Measurements from ENCODE around the gene CEP170B.
"Not testable (repeated sequence)": the region's sequence is repeated elsewhere in the genome, so short reads cannot be mapped to it uniquely, and the experiment has no call there.

The CEP170B gene

DNA sequence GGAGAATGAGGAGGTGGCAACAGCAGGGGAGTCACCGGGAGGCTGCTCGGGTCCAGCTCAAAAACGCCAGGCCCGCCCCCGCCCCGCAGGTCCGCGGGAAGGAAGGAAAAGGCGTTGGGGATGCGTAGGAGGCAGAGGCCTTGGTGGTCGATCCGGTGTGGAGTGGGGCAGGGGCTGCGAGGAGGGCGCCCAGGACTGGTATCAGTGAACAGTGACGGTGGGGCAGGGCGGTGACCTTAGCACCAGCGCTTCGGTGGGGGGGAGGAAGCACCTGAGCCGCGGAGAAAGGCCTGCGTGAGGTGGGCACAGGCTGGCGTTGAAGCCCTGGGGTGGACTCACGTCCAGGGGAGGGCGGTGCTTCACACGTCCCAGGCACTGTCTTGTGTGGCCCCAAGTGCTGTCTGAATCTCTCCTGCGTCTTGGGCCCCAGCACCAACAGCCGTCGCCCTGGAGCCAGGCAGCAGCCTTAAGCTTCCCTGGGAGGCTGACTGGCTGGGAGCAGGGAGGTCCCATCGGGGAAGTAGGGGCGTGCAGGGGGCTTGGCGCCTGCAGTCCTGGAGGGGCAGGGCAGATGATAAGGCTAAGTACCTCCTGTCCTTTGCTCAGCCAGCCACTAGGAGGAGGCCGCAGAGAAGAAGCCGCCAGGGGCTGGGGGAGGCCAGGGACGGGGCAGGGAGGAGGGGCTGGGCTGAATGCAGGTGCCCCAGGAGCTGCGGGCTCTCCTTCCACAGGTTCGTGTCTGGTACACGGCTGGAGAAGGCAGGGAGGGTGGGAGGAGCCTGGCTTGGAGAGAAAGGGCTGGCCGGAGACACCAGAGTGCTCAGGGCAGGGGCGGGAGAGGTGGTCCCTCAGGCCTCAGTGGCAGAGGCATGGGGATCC lies 37.7 kb upstream of the CEP170B start:
- no peaks in the 10 kb centered on the region for H3K36me3 Mint-ChIP-seq (ENCODE audit: low read depth)
- peaks cover 19% of the 10 kb centered on the region for H3K4me1 Mint-ChIP-seq (ENCODE audit: low read depth)
- DNase-seq, result peak; percentile 73
- H3K9me3 Mint-ChIP-seq, result peaks cover 6% of the 10 kb centered on the region
- H3K27me3 Mint-ChIP-seq, result peaks cover 23% of the 10 kb centered on the region
- no peak overlapping the region for H3K27ac Mint-ChIP-seq
- peak overlapping the region; percentile 71 for H3K4me3 Mint-ChIP-seq

GRCh38 chr14:104830781-104831180 lies 34.3 kb upstream of the CEP170B start:
- no peaks in the 10 kb centered on the region for H3K9me3 Mint-ChIP-seq
- peaks cover 14% of the 10 kb centered on the region for H3K4me1 Mint-ChIP-seq (ENCODE audit: low read depth)
- DNase-seq, result no peak
- no peaks in the 10 kb centered on the region for H3K36me3 Mint-ChIP-seq (ENCODE audit: low read depth)
- no peak overlapping the region for H3K4me3 Mint-ChIP-seq
- no peak overlapping the region for H3K27ac Mint-ChIP-seq
- H3K27me3 Mint-ChIP-seq, result peaks cover 12% of the 10 kb centered on the region

DNA sequence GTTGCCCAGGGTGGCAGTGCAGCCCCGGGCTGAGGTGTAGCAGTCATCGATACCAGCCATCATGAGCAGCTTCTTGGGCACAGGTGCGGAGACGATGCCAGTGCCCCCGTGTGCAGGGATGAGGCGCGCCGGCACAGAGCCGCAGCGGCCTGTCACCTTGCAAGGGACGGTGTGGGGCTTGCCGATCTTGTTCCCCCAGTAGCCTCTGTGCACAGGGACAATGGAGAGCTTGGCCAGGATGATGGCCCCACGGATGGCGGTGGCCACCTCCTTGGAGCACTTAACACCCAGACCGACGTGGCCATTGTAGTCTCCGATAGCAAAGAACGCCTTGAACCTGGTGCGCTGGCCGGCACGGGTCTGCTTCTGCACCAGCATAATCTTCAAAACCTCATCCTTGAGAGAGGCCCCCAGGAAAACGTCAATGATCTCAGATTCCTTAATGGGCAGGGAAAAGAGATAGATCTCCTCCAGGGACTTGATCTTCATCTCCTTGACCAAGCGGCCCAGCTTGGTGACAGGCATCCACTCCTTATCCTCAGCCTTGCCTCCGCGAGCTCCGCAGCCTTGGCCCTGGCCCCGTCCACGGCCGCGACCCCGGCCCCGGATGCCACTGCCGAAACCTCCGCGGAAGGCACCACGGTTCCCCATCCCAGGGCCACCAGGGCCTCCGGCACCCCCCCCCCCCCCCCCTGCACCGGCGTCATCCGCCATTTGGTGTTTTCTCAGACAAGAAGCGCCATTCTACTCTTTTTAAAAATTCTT lies 28.7 kb upstream of the CEP170B start:
- H3K4me3 Mint-ChIP-seq; H3K9me3 Mint-ChIP-seq; H3K36me3 Mint-ChIP-seq (ENCODE audit: low read depth); H3K27me3 Mint-ChIP-seq; H3K27ac Mint-ChIP-seq; H3K4me1 Mint-ChIP-seq (ENCODE audit: low read depth); DNase-seq: not testable (repeated sequence)

DNA sequence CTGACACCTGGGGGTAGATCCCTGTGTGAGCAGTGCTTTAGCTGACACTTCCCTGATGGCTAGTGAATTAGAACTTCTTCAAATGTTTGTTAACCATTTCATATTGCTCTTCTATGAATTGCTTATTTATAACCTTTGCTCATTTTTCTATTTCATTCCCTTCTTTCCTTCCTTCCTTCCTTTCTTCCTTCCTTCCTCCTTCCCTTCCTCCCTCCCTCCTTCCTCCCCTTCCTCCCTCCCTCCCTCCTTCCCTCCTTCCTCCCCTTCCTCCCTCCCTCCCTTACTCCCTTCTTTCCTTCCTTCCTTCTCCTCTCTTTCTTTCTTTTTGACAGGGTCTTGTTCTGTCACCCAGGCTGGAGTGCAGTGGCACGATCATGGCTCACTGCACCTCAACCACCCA lies 23.3 kb upstream of the CEP170B start:
- Mint-ChIP-seq H3K27ac (no peak overlapping the region), H3K4me3 (no peak overlapping the region), H3K4me1 (ENCODE audit: low read depth) (peaks cover 6% of the 10 kb centered on the region), H3K27me3 (peaks cover 54% of the 10 kb centered on the region), H3K36me3 (ENCODE audit: low read depth) (no peaks in the 10 kb centered on the region), H3K9me3 (no peaks in the 10 kb centered on the region)
- no peak for DNase-seq

- Mint-ChIP-seq H3K4me3 (no peak overlapping the region), H3K36me3 (ENCODE audit: low read depth) (no peaks in the 10 kb centered on the region), H3K27ac (no peak overlapping the region), H3K4me1 (ENCODE audit: low read depth) (peaks cover 6% of the 10 kb centered on the region), H3K27me3 (peaks cover 60% of the 10 kb centered on the region), H3K9me3 (no peaks in the 10 kb centered on the region)
- DNase-seq, result no peak
Observed at GRCh38 chr14:104843006-104843405, 22.1 kb upstream of the CEP170B start.

DNA sequence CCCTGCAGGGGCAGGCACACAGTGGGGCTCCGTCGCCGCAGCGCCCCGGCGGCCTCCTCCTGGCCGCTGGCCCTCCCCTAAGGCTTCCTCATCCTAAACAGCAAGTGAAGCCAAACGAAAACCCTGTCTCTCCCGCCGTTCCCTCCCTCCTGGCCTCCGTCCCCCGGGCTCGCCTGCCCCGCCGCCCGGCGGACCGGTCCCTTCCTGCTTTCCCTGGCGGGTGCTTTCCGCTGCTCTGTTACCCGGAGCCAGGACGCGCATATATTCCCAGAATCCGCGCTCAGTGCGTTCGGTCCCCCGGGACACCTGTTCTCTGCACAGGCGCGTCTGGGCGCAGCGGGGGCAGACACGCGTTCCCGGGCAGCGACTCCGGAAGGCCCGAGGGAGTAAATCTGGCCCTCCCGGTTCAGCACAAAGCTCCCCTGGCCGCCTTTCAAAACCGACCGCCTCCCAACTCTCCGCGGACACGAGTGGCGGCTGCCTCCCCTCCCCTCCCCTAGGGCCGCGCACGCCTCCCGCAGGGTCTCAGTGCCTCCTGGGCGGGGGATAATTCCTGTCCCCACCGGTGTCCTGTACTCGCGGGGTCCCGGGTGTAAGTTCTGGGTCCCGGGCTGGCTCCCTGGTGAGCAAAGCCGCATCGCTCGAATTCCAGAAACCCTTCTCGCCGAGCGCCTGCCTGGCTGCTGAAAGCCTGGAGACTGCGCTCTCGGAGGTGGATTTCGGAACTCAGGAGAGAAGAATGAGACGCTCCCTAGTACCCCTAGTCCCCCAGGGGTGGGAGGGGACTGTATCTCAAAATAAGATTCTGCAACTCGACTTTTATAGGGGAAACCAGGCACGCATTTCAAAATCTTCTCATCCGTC lies 21.4 kb upstream of the CEP170B start:
- Mint-ChIP-seq H3K36me3 (ENCODE audit: low read depth) (no peaks in the 10 kb centered on the region), H3K4me3 (no peak overlapping the region), H3K4me1 (ENCODE audit: low read depth) (peaks cover 6% of the 10 kb centered on the region), H3K27me3 (peaks cover 64% of the 10 kb centered on the region), H3K27ac (no peak overlapping the region), H3K9me3 (no peaks in the 10 kb centered on the region)
- no peak for DNase-seq

DNA sequence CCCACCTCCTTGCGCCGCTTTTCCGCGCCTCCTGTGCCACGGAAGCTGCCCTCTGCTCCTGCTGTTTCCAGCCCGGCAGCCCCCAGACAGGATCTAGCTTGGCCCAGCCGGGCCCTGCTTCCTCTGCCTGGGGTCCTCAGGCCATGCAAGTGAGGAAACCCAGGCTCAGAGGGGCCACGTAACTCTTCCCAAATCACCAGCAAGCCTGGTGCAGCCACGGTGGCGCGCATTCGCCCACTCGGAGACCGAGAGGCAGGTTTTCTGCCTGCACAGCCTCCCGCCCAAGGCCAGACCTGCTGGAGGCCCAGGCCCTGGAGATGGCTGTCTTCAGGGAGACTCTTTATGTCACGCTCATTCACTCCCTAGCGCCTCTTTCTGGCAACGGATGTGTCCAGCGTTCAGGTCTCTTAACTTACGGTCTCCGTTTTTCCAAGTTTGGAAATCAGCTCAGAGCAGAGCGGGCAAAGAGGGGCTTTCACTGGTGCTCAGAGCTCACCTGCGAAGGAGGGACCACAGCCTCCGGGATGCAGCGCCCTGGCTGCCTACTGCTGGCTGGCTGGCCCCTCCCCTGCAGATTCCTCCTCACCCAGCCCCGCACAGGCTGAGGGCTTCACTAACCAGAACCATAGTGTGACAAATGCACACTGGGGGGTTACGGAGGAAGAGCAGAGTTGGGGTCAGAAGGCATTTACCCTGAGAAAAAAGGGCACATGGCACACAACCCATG lies 20.6 kb upstream of the CEP170B start:
- no peak for DNase-seq
- Mint-ChIP-seq H3K36me3 (ENCODE audit: low read depth) (no peaks in the 10 kb centered on the region), H3K4me1 (ENCODE audit: low read depth) (peaks cover 6% of the 10 kb centered on the region), H3K27ac (no peak overlapping the region), H3K27me3 (peaks cover 64% of the 10 kb centered on the region), H3K4me3 (peak overlapping the region; percentile 10), H3K9me3 (no peaks in the 10 kb centered on the region)

GRCh38 chr14:104845033-104845666 lies 19.9 kb upstream of the CEP170B start:
- H3K4me3 Mint-ChIP-seq, result no peak overlapping the region
- H3K4me1 Mint-ChIP-seq (ENCODE audit: low read depth), result peaks cover 6% of the 10 kb centered on the region
- DNase-seq, result no peak
- no peak overlapping the region for H3K27ac Mint-ChIP-seq
- H3K36me3 Mint-ChIP-seq (ENCODE audit: low read depth), result no peaks in the 10 kb centered on the region
- H3K27me3 Mint-ChIP-seq, result peaks cover 64% of the 10 kb centered on the region
- no peaks in the 10 kb centered on the region for H3K9me3 Mint-ChIP-seq

DNA sequence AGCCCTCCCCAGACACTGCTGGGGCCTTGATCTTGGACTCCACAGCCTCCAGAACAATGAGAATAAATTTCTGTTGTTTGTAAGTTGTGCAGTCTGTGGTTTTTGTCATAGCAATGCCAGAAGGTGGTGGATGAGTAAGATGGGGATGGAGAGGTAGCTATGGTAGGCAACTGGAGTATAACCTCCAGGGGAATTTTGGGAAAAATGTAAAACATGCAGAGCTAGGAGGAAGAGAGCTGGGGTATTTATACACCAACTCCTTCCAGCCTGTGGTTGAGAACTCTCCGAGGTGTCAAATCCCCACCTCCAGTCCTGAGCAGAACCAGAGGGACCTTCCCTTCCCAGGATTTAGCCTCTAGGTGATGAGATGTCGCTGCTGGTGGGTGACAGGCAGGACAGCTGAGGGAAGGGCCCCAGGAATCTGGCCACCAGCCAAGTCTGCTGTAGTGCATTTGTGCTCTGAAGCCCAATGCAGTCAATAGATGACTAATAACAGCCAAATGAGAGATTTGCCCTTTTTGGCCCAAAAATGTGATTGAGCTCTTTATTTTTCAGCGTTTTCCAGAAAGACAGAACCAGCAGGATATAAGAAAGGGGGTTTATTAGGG lies 19.1 kb upstream of the CEP170B start:
- Mint-ChIP-seq H3K36me3 (ENCODE audit: low read depth) (no peaks in the 10 kb centered on the region), H3K27ac (no peak overlapping the region), H3K4me3 (no peak overlapping the region), H3K27me3 (peaks cover 62% of the 10 kb centered on the region), H3K4me1 (ENCODE audit: low read depth) (peaks cover 6% of the 10 kb centered on the region), H3K9me3 (no peaks in the 10 kb centered on the region)
- no peak for DNase-seq

- DNase-seq, result no peak
- no peak overlapping the region for H3K27ac Mint-ChIP-seq
- H3K27me3 Mint-ChIP-seq, result peaks cover 18% of the 10 kb centered on the region
- no peaks in the 10 kb centered on the region for H3K4me1 Mint-ChIP-seq (ENCODE audit: low read depth)
- H3K9me3 Mint-ChIP-seq, result no peaks in the 10 kb centered on the region
- H3K4me3 Mint-ChIP-seq, result no peak overlapping the region
- no peaks in the 10 kb centered on the region for H3K36me3 Mint-ChIP-seq (ENCODE audit: low read depth)
Observed at GRCh38 chr14:104852280-104852663, 12.8 kb upstream of the CEP170B start.

DNA sequence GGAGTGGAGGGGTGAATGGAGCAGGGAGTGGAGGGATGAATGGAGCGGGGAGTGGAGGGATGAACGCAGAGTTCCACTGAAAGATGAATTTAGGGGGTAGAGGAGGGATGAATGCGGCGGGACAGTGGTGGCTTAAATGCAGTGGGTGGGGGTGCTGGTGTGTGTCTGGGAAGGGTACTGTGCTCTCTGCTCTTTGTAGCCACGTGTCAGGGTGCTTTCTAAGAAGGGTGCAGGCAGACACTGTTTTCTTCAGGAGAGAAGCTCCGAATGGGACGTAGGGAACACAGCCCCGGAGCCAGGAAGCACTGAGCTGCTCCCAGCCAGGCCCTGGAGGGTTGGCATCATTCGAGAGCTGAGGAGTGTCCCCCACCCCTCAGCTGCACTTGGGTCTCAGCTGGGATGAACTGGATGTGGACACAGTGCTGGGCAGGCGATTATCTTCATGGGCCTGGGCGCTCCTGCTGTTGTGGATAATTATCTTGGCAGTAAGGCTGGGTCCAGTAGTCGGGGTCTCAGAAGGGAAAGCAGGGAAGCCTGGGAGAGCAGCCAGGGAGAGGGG lies 9.5 kb upstream of the CEP170B start:
- Mint-ChIP-seq H3K9me3 (no peaks in the 10 kb centered on the region), H3K4me1 (ENCODE audit: low read depth) (no peaks in the 10 kb centered on the region), H3K36me3 (ENCODE audit: low read depth) (no peaks in the 10 kb centered on the region), H3K4me3 (no peak overlapping the region), H3K27me3 (peaks cover 10% of the 10 kb centered on the region), H3K27ac (no peak overlapping the region)
- no peak for DNase-seq

DNA sequence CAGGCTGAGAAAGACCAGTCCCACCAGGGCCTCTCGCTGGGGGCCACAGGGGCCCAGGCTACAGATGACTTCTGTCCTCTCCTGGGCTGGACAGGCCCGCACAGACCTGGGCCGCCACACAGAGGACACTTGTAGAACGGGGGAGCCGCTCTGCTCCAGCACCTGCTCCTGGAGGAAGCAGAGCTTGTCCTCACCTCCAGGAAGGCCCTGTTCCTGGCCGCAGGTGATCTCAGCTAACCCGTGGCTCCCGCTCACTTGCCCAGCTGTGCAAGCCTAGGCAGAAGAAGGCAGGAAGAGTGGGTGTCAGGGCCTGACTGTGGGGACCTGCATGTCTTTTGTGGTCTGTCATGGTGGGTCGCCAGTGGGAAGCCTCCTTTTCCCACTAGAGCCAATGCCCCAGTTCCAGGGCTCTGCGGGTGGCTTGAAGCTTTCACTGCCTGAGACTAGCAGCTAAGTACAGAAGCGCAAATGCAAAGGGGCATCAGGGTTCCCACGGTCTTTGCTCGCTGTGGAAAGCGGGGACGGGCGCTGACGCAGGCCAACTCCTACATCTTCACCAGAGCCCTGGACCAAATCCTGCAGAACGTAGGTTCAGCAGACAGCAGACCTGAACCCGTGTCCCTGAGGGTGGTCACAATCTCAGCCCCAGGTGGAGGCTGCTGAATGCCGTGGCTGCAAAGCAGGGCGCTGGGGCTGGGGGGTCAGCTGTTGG lies 8.8 kb upstream of the CEP170B start:
- no peaks in the 10 kb centered on the region for H3K36me3 Mint-ChIP-seq (ENCODE audit: low read depth)

More for the DNA sequence above, 8.8 kb upstream of the CEP170B start:
- H3K9me3 Mint-ChIP-seq, result no peaks in the 10 kb centered on the region
- no peak overlapping the region for H3K4me3 Mint-ChIP-seq
- H3K4me1 Mint-ChIP-seq (ENCODE audit: low read depth), result no peaks in the 10 kb centered on the region
- DNase-seq, result no peak
- H3K27ac Mint-ChIP-seq, result no peak overlapping the region
- H3K27me3 Mint-ChIP-seq, result peaks cover 10% of the 10 kb centered on the region

All from activated T-cell treated with anti-CD3 and anti-CD28 coated beads, Interleukin-2, amount 50 U/mL, for 24 hours (primary cell).